ENCODE data around the gene ARHGAP24.
"Not testable (repeated sequence)": the region's sequence is repeated elsewhere in the genome, so short reads cannot be mapped to it uniquely, and the experiment has no call there.

The ARHGAP24 gene

DNA sequence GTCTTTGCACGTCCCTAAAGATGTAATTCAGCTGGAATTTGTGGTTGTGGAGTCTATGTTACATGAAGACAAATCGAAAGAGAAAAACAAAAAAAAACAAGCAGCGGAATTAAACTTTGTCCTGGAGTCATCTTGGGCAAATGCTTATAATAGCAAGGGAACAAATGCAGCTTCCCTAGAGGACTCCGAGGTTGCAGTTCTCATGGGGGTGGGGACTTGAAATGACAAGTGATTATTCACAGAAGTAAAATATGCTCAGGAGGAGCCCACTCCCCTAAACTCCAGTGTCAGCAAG lies 362.4 kb downstream of the ARHGAP24 start:
- no peak for DNase-seq (ENCODE audit: low read depth, low spot score)
- H3K4me3 ChIP-seq (ENCODE audit: low read depth, low read length) = no peak overlapping the region
- TF ChIP-seq, protein P1, sequence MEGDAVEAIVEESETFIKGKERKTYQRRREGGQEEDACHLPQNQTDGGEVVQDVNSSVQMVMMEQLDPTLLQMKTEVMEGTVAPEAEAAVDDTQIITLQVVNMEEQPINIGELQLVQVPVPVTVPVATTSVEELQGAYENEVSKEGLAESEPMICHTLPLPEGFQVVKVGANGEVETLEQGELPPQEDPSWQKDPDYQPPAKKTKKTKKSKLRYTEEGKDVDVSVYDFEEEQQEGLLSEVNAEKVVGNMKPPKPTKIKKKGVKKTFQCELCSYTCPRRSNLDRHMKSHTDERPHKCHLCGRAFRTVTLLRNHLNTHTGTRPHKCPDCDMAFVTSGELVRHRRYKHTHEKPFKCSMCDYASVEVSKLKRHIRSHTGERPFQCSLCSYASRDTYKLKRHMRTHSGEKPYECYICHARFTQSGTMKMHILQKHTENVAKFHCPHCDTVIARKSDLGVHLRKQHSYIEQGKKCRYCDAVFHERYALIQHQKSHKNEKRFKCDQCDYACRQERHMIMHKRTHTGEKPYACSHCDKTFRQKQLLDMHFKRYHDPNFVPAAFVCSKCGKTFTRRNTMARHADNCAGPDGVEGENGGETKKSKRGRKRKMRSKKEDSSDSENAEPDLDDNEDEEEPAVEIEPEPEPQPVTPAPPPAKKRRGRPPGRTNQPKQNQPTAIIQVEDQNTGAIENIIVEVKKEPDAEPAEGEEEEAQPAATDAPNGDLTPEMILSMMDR (IDR thresholded peaks at IDR 0.05; ENCODE audit: low read depth, low read length) = no peak
- in situ Hi-C loops (cut with HindIII; ENCODE audit: low sequenced_read_pairs) = no loop called here

DNA sequence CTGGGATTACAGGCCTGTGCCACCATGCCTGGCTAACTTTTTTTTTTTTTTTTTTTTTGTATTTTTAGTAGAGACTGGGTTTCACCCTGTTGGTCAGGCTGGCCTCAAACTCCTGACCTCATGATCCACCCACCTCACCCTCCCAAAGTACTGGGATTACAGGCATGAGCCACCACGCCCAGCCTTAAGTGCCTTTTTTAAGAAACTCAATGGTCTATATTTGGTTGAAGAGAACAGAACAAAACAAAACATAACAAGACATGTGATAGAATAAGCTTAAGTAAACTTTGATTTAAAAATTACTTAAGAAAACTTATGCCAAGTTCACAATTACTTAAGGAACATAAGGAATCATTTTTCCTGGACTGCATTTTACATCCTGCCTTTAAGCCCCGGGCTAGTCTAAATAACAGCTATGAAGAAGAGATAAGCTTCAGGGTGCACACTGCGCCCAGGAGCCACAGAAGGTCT lies 365.1 kb downstream of the ARHGAP24 start:
- H3K4me3 ChIP-seq (ENCODE audit: low read depth, low read length); DNase-seq (ENCODE audit: low read depth, low spot score); in situ Hi-C loops (cut with HindIII; ENCODE audit: low sequenced_read_pairs): not testable (repeated sequence)

DNA sequence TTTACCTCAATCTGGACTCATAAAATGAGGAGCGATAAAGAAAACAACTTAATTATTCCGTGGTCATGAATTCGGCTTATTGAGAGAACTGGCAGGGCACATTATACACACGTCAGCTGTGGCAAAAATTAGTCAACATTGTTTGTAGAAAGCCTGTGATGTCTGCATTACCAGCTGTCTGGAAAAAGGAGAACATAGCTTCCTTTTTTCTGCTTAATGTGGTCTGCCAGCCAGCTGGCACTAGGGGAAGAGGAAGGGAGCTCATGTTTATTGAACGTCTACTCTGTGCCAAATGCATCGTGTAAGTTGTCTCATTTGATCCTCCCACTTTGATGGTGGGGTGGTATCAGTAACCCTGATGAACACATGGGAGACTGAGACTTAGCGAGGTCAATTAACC lies 367.6 kb downstream of the ARHGAP24 start:
- peak; percentile 63 for DNase-seq (ENCODE audit: low read depth, low spot score)
- H3K4me3 ChIP-seq (ENCODE audit: low read depth, low read length) = no peak overlapping the region
- in situ Hi-C loops (cut with HindIII; ENCODE audit: low sequenced_read_pairs) = no loop called here
- TF ChIP-seq, protein P1 (IDR thresholded peaks at IDR 0.05; ENCODE audit: low read depth, low read length) = no peak

DNA sequence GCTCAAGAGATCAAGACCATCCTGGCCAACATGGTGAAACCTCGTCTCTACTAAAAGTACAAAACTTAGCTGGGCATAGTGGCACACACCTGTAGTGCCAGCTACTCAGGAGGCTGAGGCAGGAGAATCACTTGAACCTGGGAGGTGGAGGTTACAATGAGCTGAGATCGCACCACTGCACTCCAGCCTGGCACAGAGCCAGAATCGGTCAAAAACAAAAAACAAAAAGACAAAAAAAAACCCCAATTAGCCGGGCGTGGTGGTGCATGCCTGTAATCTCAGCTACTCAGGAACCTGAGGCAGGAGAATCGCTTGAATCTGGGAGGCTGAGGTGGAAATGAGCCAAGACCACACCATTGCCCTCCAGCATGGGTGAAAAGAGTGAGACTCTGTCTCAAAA lies 378.8 kb downstream of the ARHGAP24 start:
- DNase-seq (ENCODE audit: low read depth, low spot score); in situ Hi-C loops (cut with HindIII; ENCODE audit: low sequenced_read_pairs): not testable (repeated sequence)

DNA sequence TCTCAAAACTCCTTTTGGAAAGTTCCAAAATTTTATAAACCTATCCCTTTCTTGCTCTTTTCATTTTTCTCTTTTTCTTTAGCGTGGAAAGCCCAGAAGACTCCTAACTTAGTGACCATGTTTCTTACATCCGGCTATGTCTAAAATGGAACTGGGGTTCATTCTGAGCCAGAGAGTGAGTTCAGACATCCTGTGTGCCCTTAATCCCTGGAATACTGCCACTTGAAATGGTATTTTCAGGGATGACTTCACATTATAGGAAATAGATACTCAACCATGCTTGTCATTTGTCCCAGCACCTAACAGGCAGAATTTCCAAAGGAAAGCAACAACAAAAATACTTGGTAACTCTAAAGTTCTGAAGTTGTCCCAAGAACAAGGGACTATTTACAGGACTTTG lies 379.6 kb downstream of the ARHGAP24 start:
- in situ Hi-C loops (cut with HindIII; ENCODE audit: low sequenced_read_pairs) = no loop called here
- TF ChIP-seq, protein P1 (IDR thresholded peaks at IDR 0.05; ENCODE audit: low read depth, low read length) = no peak
- no peak for DNase-seq (ENCODE audit: low read depth, low spot score)
- no peak overlapping the region for H3K4me3 ChIP-seq (ENCODE audit: low read depth, low read length)

More for the DNA sequence above, 378.8 kb downstream of the ARHGAP24 start:
- not testable (repeated sequence) for H3K4me3 ChIP-seq (ENCODE audit: low read depth, low read length)

DNA sequence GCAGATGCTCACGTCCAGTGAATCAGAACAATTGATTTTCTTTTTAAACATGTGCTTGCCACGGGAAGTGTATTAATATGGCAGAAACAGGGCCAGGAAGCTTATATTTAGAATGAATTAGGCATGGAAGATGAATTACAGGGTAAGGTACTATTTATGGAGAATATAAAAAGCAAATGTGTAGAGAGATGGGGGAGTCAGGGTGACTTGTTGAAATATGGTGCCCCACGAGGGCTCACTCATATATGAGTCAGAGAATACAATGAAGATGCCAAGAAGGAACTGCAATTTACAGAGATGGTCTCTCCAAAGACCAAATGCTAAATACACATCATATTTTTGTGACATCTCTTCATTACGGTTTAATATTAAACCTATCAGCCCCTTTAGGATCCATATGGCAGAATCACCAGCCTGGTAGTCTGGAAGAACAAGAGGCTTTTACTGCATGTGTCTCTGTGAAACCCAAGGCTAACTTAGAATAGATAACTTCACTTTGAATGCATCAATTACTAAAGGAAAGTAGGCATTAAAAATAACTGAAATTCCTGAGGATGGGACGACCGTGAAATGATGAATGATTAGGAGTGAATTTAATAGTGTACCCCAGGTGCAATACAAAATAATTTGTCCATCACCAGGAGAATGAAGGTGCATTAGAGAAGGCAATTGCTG lies 385.3 kb downstream of the ARHGAP24 start:
- no peak overlapping the region for H3K4me3 ChIP-seq (ENCODE audit: low read depth, low read length)
- peak; percentile 38 for DNase-seq (ENCODE audit: low read depth, low spot score)
- TF ChIP-seq, protein P1 (IDR thresholded peaks at IDR 0.05; ENCODE audit: low read depth, low read length) = no peak
- in situ Hi-C loops (cut with HindIII; ENCODE audit: low sequenced_read_pairs) = no loop called here

DNA sequence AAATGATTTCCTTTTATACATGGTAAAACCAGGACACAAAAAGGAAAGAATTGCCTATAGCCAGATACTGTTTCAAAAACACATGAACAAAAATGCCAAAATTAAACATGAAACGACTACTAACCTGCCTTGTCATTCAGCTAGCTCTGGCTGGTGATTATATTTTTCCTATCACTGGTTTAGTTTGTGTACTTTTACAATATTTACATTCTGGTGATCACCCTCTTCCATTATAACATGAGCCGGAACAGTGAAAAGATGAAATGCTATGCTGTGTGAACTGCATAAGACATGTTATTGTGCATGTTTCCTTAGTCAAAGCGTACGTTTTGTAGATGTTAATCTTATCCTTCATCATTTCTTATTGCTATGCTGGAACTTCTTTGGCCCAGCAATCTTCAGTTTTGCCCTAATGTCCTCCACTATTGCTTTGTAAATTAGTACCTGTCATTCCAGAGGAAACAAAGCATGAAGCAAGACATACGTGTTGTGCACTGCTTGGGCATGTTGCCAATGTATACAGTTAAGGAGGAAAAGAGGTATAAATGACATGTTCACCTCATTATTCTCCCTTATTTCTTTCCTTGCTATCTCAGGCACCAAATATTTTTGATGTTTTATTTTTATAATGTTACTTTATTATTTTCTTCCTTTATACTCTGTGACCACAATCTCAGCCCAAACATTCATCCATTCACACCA lies 386.3 kb downstream of the ARHGAP24 start:
- TF ChIP-seq, protein P1 (IDR thresholded peaks at IDR 0.05; ENCODE audit: low read depth, low read length) = no peak
- H3K4me3 ChIP-seq (ENCODE audit: low read depth, low read length) = no peak overlapping the region
- DNase-seq (ENCODE audit: low read depth, low spot score) = no peak
- in situ Hi-C loops (cut with HindIII; ENCODE audit: low sequenced_read_pairs) = no loop called here

Data from astrocyte of the spinal cord (primary cell).